AG04449 (cell line): ENCODE data around the gene WDHD1.
A peak's percentile ranks its signal among the peaks of the same experiment; 100 is the strongest.

Experiments
- CTCF ChIA-PET: fragments of 350-600 bp; formaldehyde crosslinking; extraction: SDS; loops from one replicate; lab custom pipeline; 2021; ENCODE audit warnings: antibody characterized with exemption; lab: Yijun Ruan, JAX
- POLR2A ChIA-PET: fragments of 400-600, 350-600 bp; formaldehyde crosslinking; extraction: SDS; loops from one replicate; lab custom pipeline; 2020; ENCODE audit warnings: antibody characterized with exemption, inconsistent platforms; lab: Yijun Ruan, JAX
- DNase-seq: peaks from one replicate; pipeline ENCODE4 v3.0.0-alpha.2; 2010; ENCODE audit warnings: low read depth, low spot score
- H3K4me3 ChIP-seq: 2 replicates; pipeline ENCODE4 v1.5.1; 2011; ENCODE audit warnings: low read depth, mild to moderate bottlenecking, control low read depth, low read length
- CTCF ChIP-seq: IDR thresholded peaks from one replicate; pipeline ENCODE4 v1.5.1; 2011; ENCODE audit warnings: mild to moderate bottlenecking, moderate library complexity, low read length, control low read depth, inconsistent platforms; ENCODE audit not compliant: insufficient read depth; ENCODE audit errors: missing control alignments

WDHD1 gene

GRCh38 chr14:54895683-54896082 is 131.2 kb downstream of the WDHD1 start:
- no peak overlapping the region for H3K4me3 ChIP-seq
- DNase-seq, result no peak
- TF ChIP-seq CTCF, result no peak
- CTCF ChIA-PET, result no interaction called here
- POLR2A ChIA-PET, result no interaction called here

GRCh38 chr14:54894995-54895394 is 131.9 kb downstream of the WDHD1 start:
- DNase-seq, result no peak
- no peak overlapping the region for H3K4me3 ChIP-seq
- TF ChIP-seq CTCF, result no peak
- ChIA-PET POLR2A (no interaction called here), CTCF (interaction anchor here (1.6 kb wide), 1 partner anchor 13 kb away, joined by 5 read pairs; no protein-coding TSS in a partner anchor)

- ChIA-PET POLR2A (no interaction called here), CTCF (interaction anchor here (0.9 to 2.3 kb wide), 11 partner anchors 10 to 390 kb away, joined by 3 to 10 read pairs (median 3); no protein-coding TSS in a partner anchor)
- H3K4me3 ChIP-seq, result no peak overlapping the region
- peak; percentile 7 for DNase-seq
- peak; percentile 51 for TF ChIP-seq CTCF
Observed at GRCh38 chr14:54893151-54893760, 133.6 kb downstream of the WDHD1 start.

GRCh38 chr14:54891471-54892245 is 135.2 kb downstream of the WDHD1 start:
- CTCF ChIA-PET, result interaction anchor here (1.2 to 2.3 kb wide), 7 partner anchors 9 to 388 kb away, joined by 3 to 10 read pairs (median 3); no protein-coding TSS in a partner anchor
- POLR2A ChIA-PET, result no interaction called here
- TF ChIP-seq CTCF, result no peak
- no peak for DNase-seq
- no peak overlapping the region for H3K4me3 ChIP-seq

GRCh38 chr14:54890788-54891187 is 136.1 kb downstream of the WDHD1 start:
- no peak for TF ChIP-seq CTCF
- no peak for DNase-seq
- H3K4me3 ChIP-seq, result no peak overlapping the region
- POLR2A ChIA-PET, result no interaction called here
- CTCF ChIA-PET, result interaction anchor here (1.0 to 1.4 kb wide), 3 partner anchors 8 to 90 kb away, joined by 3 to 5 read pairs (median 3); no protein-coding TSS in a partner anchor

- POLR2A ChIA-PET, result no interaction called here
- TF ChIP-seq CTCF, result no peak
- H3K4me3 ChIP-seq, result no peak overlapping the region
- CTCF ChIA-PET, result interaction anchor here (1.0 to 1.9 kb wide), 3 partner anchors 9 to 12 kb away, joined by 4 to 5 read pairs (median 4); no protein-coding TSS in a partner anchor
- DNase-seq, result no peak
Observed at GRCh38 chr14:54889919-54890318, 137.0 kb downstream of the WDHD1 start.
